ENCODE measurements around the gene FTO. TPM values are rescaled to one million over a fixed set of nuclear protein-coding genes. Genes with fewer than 3 reads are reported as not detected.

FTO gene
- total RNA-seq, 1 experiment from 2014 or later, result 57.4 TPM

DNA sequence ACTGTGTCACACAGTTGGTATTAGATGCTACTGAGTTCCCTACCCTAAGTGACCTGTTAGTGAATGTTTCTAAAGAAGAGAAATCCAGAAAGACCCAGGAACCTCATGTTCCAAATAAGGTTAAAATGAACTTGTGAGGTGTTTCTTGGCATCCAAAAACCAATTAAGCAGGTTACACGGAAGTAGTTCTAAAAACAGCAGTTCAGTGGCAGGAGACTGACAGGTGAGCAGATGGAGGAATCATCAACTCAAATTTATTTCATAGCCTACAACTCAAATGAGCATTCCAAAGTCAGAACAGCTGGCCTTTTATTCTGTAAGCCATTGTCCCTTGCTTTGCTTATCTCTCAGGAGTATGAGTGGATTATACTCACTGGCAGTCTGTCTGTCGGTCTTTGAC is 394.3 kb downstream of the FTO start (continued):
- TF ChIP-seq, protein P1, sequence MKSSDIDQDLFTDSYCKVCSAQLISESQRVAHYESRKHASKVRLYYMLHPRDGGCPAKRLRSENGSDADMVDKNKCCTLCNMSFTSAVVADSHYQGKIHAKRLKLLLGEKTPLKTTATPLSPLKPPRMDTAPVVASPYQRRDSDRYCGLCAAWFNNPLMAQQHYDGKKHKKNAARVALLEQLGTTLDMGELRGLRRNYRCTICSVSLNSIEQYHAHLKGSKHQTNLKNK (CRISPR knock-in tag; IDR thresholded peaks at IDR 0.05), result no peak
- no peak for TF ChIP-seq TP53 (CRISPR knock-in tag; IDR thresholded peaks at IDR 0.05)
- TF ChIP-seq SP1 (CRISPR knock-in tag; conservative IDR thresholded peaks at IDR 0.05), result no peak
- TF ChIP-seq, protein P2, sequence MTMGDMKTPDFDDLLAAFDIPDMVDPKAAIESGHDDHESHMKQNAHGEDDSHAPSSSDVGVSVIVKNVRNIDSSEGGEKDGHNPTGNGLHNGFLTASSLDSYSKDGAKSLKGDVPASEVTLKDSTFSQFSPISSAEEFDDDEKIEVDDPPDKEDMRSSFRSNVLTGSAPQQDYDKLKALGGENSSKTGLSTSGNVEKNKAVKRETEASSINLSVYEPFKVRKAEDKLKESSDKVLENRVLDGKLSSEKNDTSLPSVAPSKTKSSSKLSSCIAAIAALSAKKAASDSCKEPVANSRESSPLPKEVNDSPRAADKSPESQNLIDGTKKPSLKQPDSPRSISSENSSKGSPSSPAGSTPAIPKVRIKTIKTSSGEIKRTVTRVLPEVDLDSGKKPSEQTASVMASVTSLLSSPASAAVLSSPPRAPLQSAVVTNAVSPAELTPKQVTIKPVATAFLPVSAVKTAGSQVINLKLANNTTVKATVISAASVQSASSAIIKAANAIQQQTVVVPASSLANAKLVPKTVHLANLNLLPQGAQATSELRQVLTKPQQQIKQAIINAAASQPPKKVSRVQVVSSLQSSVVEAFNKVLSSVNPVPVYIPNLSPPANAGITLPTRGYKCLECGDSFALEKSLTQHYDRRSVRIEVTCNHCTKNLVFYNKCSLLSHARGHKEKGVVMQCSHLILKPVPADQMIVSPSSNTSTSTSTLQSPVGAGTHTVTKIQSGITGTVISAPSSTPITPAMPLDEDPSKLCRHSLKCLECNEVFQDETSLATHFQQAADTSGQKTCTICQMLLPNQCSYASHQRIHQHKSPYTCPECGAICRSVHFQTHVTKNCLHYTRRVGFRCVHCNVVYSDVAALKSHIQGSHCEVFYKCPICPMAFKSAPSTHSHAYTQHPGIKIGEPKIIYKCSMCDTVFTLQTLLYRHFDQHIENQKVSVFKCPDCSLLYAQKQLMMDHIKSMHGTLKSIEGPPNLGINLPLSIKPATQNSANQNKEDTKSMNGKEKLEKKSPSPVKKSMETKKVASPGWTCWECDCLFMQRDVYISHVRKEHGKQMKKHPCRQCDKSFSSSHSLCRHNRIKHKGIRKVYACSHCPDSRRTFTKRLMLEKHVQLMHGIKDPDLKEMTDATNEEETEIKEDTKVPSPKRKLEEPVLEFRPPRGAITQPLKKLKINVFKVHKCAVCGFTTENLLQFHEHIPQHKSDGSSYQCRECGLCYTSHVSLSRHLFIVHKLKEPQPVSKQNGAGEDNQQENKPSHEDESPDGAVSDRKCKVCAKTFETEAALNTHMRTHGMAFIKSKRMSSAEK (CRISPR knock-in tag; IDR thresholded peaks at IDR 0.05; ENCODE audit: borderline replicate concordance), result no peak
- TF ChIP-seq, protein P3, sequence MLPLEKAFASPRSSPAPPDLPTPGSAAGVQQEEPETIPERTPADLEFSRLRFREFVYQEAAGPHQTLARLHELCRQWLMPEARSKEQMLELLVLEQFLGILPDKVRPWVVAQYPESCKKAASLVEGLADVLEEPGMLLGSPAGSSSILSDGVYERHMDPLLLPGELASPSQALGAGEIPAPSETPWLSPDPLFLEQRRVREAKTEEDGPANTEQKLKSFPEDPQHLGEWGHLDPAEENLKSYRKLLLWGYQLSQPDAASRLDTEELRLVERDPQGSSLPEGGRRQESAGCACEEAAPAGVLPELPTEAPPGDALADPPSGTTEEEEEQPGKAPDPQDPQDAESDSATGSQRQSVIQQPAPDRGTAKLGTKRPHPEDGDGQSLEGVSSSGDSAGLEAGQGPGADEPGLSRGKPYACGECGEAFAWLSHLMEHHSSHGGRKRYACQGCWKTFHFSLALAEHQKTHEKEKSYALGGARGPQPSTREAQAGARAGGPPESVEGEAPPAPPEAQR (CRISPR knock-in tag; IDR thresholded peaks at IDR 0.05), result no peak
- TF ChIP-seq TEAD4 (CRISPR knock-in tag; IDR thresholded peaks at IDR 0.05), result no peak
- TF ChIP-seq ZNF396 (CRISPR knock-in tag; IDR thresholded peaks at IDR 0.05; ENCODE audit: borderline replicate concordance), result no peak
- TF ChIP-seq, protein P4, sequence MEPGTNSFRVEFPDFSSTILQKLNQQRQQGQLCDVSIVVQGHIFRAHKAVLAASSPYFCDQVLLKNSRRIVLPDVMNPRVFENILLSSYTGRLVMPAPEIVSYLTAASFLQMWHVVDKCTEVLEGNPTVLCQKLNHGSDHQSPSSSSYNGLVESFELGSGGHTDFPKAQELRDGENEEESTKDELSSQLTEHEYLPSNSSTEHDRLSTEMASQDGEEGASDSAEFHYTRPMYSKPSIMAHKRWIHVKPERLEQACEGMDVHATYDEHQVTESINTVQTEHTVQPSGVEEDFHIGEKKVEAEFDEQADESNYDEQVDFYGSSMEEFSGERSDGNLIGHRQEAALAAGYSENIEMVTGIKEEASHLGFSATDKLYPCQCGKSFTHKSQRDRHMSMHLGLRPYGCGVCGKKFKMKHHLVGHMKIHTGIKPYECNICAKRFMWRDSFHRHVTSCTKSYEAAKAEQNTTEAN (CRISPR knock-in tag; IDR thresholded peaks at IDR 0.05), result no peak
- TF ChIP-seq, protein P5, sequence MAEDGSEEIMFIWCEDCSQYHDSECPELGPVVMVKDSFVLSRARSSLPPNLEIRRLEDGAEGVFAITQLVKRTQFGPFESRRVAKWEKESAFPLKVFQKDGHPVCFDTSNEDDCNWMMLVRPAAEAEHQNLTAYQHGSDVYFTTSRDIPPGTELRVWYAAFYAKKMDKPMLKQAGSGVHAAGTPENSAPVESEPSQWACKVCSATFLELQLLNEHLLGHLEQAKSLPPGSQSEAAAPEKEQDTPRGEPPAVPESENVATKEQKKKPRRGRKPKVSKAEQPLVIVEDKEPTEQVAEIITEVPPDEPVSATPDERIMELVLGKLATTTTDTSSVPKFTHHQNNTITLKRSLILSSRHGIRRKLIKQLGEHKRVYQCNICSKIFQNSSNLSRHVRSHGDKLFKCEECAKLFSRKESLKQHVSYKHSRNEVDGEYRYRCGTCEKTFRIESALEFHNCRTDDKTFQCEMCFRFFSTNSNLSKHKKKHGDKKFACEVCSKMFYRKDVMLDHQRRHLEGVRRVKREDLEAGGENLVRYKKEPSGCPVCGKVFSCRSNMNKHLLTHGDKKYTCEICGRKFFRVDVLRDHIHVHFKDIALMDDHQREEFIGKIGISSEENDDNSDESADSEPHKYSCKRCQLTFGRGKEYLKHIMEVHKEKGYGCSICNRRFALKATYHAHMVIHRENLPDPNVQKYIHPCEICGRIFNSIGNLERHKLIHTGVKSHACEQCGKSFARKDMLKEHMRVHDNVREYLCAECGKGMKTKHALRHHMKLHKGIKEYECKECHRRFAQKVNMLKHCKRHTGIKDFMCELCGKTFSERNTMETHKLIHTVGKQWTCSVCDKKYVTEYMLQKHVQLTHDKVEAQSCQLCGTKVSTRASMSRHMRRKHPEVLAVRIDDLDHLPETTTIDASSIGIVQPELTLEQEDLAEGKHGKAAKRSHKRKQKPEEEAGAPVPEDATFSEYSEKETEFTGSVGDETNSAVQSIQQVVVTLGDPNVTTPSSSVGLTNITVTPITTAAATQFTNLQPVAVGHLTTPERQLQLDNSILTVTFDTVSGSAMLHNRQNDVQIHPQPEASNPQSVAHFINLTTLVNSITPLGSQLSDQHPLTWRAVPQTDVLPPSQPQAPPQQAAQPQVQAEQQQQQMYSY (CRISPR knock-in tag; IDR thresholded peaks at IDR 0.05), result no peak
- TF ChIP-seq, protein P6, sequence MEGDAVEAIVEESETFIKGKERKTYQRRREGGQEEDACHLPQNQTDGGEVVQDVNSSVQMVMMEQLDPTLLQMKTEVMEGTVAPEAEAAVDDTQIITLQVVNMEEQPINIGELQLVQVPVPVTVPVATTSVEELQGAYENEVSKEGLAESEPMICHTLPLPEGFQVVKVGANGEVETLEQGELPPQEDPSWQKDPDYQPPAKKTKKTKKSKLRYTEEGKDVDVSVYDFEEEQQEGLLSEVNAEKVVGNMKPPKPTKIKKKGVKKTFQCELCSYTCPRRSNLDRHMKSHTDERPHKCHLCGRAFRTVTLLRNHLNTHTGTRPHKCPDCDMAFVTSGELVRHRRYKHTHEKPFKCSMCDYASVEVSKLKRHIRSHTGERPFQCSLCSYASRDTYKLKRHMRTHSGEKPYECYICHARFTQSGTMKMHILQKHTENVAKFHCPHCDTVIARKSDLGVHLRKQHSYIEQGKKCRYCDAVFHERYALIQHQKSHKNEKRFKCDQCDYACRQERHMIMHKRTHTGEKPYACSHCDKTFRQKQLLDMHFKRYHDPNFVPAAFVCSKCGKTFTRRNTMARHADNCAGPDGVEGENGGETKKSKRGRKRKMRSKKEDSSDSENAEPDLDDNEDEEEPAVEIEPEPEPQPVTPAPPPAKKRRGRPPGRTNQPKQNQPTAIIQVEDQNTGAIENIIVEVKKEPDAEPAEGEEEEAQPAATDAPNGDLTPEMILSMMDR (IDR thresholded peaks at IDR 0.05), result no peak
- TF ChIP-seq, protein P7, sequence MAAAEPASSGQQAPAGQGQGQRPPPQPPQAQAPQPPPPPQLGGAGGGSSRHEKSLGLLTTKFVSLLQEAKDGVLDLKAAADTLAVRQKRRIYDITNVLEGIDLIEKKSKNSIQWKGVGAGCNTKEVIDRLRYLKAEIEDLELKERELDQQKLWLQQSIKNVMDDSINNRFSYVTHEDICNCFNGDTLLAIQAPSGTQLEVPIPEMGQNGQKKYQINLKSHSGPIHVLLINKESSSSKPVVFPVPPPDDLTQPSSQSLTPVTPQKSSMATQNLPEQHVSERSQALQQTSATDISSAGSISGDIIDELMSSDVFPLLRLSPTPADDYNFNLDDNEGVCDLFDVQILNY (CRISPR knock-in tag; IDR thresholded peaks at IDR 0.05), result no peak
- no peak for TF ChIP-seq ZNF232 (CRISPR knock-in tag; IDR thresholded peaks at IDR 0.05)
- TF ChIP-seq CREB1 (CRISPR knock-in tag; IDR thresholded peaks at IDR 0.05), result no peak
